Fibroblast of lung (primary cell): ENCODE data around the gene F10. TPM values are rescaled to one million over a fixed set of nuclear protein-coding genes. Genes with fewer than 3 reads are reported as not detected.

Source experiments
- DNase-seq, 2 donors: peaks; one replicate each; pipeline versions ENCODE4 v3.0.0 to v3.0.0-alpha.2; 2010; ENCODE audit warnings: low read depth in 2 of 2
- H2AFZ ChIP-seq: 2 replicates; pipeline ENCODE4 v1.5.1; 2012; ENCODE audit warnings: low read length, control low read depth, inconsistent platforms
- H3K27ac ChIP-seq: 2 replicates; pipeline ENCODE4 v1.5.1; 2011; ENCODE audit warnings: low read length, control low read depth; ENCODE audit not compliant: insufficient read depth
- H3K27me3 ChIP-seq: 2 replicates; pipeline ENCODE4 v1.5.1; 2011; ENCODE audit warnings: mild to moderate bottlenecking, low read length; ENCODE audit not compliant: control insufficient read depth, insufficient read depth
- H3K36me3 ChIP-seq: 2 replicates; pipeline ENCODE4 v1.5.1; 2011; ENCODE audit warnings: low read length; ENCODE audit not compliant: control insufficient read depth, insufficient read depth
- H3K4me1 ChIP-seq: 2 replicates; pipeline ENCODE4 v1.5.1; 2011; ENCODE audit warnings: low read length; ENCODE audit not compliant: control insufficient read depth, insufficient read depth; ENCODE audit errors: extremely low read depth
- H3K4me2 ChIP-seq: 2 replicates; pipeline ENCODE4 v1.5.1; 2011; ENCODE audit warnings: low read length, control low read depth; ENCODE audit not compliant: insufficient read depth; ENCODE audit errors: extremely low read depth
- H3K4me3 ChIP-seq, 4 experiments: fragments of 200-600 bp in 1 of 4; sonication (generic) in 1 of 4; replicated peaks in 1 of 4; 2 replicates each; pipeline ENCODE4 v1.5.1; 2011 to 2016; ENCODE audit warnings: low read length in 4 of 4, low read depth in 3 of 4, mild to moderate bottlenecking in 3 of 4, control low read depth in 2 of 4, inconsistent platforms in 1 of 4, mixed read lengths in 1 of 4; ENCODE audit not compliant: insufficient read depth in 1 of 4; ENCODE audit errors: control extremely low read depth in 1 of 4
- H3K79me2 ChIP-seq: 2 replicates; pipeline ENCODE4 v1.5.1; 2012; ENCODE audit warnings: mild to moderate bottlenecking, low read length, inconsistent platforms; ENCODE audit not compliant: control insufficient read depth, insufficient read depth
- H3K9ac ChIP-seq: 2 replicates; pipeline ENCODE4 v1.5.1; 2011; ENCODE audit warnings: mild to moderate bottlenecking, low read length, control low read depth; ENCODE audit not compliant: insufficient read depth
- H3K9me3 ChIP-seq: 2 replicates; pipeline ENCODE4 v1.5.1; 2012; ENCODE audit warnings: low read depth, low read length; ENCODE audit not compliant: control insufficient read depth, insufficient read depth
- H4K20me1 ChIP-seq: 2 replicates; pipeline ENCODE4 v1.5.1; 2011; ENCODE audit warnings: low read length; ENCODE audit not compliant: control insufficient read depth, insufficient read depth; ENCODE audit errors: extremely low read depth
- CTCF ChIP-seq, 2 donors: IDR thresholded peaks in 1 of 2; conservative IDR thresholded peaks in 1 of 2; 1 replicate in 1 of 2; 2 replicates in 1 of 2; pipeline ENCODE4 v1.5.1; 2011 to 2012; ENCODE audit warnings: low read length in 2 of 2, control low read depth in 1 of 2, inconsistent platforms in 1 of 2, low read depth in 1 of 2, mild to moderate bottlenecking in 1 of 2
- EZH2 ChIP-seq: IDR thresholded peaks from 2 replicates; pipeline ENCODE4 v1.5.1; 2012; ENCODE audit warnings: low read length, control low read depth, mild to moderate bottlenecking; ENCODE audit errors: missing control alignments
- polyA plus RNA-seq, 2 donors: library from polyadenylated mRNA; depleted of rRNA in 1 of 2; stranded (reverse) in 1 of 2; unstranded in 1 of 2; fragments of >200 nt; gene quantifications; 2 replicates each; pipeline ENCODE4 v1.2.1, GENCODE V29; 2011 to 2012; ENCODE audit warnings: missing spikeins in 1 of 2
- total RNA-seq: library from RNA; depleted of rRNA; stranded (reverse); fragments of >200 nt; gene quantifications from 2 replicates; pipeline ENCODE4 v1.2.1, GENCODE V29; 2014

The F10 gene
- total and polyA plus RNA-seq, 2 donors (not counting 1 experiment from before 2014, with no cell fraction given) = 39.9 to 41.5 TPM

- Histone ChIP-seq H3K36me3 (no peaks in the 10 kb centered on the region), H3K27me3 (no peaks in the 10 kb centered on the region), H3K9me3 (no peaks in the 10 kb centered on the region), H3K79me2 (no peaks in the 10 kb centered on the region), H4K20me1 (no peaks in the 10 kb centered on the region), H3K9ac (no peak overlapping the region), H3K4me3 (no peak overlapping the region), H3K27ac (no peak overlapping the region), H3K4me2 (no peak overlapping the region), H3K4me1 (no peaks in the 10 kb centered on the region), H2AFZ (no peak overlapping the region)
- TF ChIP-seq CTCF (conservative IDR thresholded peaks at IDR 0.05 in 1 of 2, IDR thresholded peaks at IDR 0.05 in 1 of 2; ENCODE audit: low read depth in 1 of 2, low read length in 2 of 2) (no peak), EZH2 (no peak)
- no peak for DNase-seq
Measured at GRCh38 chr13:113141601-113141970, 19.0 kb downstream of the F10 start.

- no peaks in the 10 kb centered on the region for H4K20me1 ChIP-seq
- no peak for TF ChIP-seq EZH2
- TF ChIP-seq CTCF (conservative IDR thresholded peaks at IDR 0.05 in 1 of 2, IDR thresholded peaks at IDR 0.05 in 1 of 2; ENCODE audit: low read depth in 1 of 2, low read length in 2 of 2) = no peak
- H3K9ac ChIP-seq = no peak overlapping the region
- no peaks in the 10 kb centered on the region for H3K27me3 ChIP-seq
- no peak for DNase-seq
- H3K36me3 ChIP-seq = no peaks in the 10 kb centered on the region
- no peaks in the 10 kb centered on the region for H3K79me2 ChIP-seq
- no peak overlapping the region for H3K4me2 ChIP-seq
- no peak overlapping the region for H2AFZ ChIP-seq
- H3K4me3 ChIP-seq = no peak overlapping the region
- H3K27ac ChIP-seq = no peak overlapping the region
- no peaks in the 10 kb centered on the region for H3K9me3 ChIP-seq
- H3K4me1 ChIP-seq = no peaks in the 10 kb centered on the region
Measured at GRCh38 chr13:113142876-113143275, 20.3 kb downstream of the F10 start.

DNA sequence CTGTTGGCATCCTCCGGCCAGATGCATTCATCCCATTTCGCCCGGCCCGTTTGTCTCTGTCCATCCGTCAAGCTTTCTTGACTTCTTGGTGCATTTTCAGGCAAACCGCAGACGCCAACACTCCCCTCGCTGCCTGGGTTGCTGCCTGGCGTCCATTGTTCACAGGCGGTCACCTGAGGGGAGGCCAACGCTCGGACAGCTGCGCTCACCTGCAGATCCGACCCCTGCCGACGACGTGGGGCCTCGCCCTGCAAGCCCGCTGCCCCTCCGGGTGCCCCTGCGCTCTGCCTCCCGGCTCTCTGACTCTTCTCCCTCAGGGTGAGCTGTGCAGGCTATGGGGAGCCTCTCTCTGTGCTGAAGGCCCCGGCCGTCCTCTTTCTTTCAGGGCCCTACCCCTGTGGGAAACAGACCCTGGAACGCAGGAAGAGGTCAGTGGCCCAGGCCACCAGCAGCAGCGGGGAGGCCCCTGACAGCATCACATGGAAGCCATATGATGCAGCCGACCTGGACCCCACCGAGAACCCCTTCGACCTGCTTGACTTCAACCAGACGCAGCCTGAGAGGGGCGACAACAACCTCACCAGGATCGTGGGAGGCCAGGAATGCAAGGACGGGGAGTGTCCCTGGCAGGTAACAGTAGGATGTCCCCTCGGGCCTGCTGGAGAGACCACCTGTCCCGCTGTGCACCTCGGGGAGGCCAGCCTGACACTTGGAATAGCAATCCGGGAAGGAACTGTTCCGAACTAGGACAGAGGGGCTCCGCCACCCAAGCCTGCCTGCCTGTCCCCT lies 21.1 kb downstream of the F10 start:
- Histone ChIP-seq H3K9ac (no peak overlapping the region), H3K79me2 (no peaks in the 10 kb centered on the region), H3K27me3 (no peaks in the 10 kb centered on the region), H3K4me1 (no peaks in the 10 kb centered on the region), H3K4me2 (no peak overlapping the region), H3K4me3 (no peak overlapping the region), H3K36me3 (no peaks in the 10 kb centered on the region), H2AFZ (no peak overlapping the region), H3K9me3 (no peaks in the 10 kb centered on the region), H4K20me1 (no peaks in the 10 kb centered on the region), H3K27ac (no peak overlapping the region)
- TF ChIP-seq EZH2 = no peak
- no peak for TF ChIP-seq CTCF (conservative IDR thresholded peaks at IDR 0.05 in 1 of 2, IDR thresholded peaks at IDR 0.05 in 1 of 2; ENCODE audit: low read depth in 1 of 2, low read length in 2 of 2)
- no peak for DNase-seq
